ENCODE measurements around the gene SEZ6L.

Gene SEZ6L

GRCh38 chr22:26432619-26433311, 263.5 kb downstream of the SEZ6L start:
- no peak for FAIRE-seq
